NB4 (cell line): Measurements from ENCODE around the gene MTHFD1.

Experiments
- DNase-seq: peaks from one replicate; pipeline ENCODE4 v3.0.0; 2010; ENCODE audit warnings: low read depth
- H3K4me3 ChIP-seq: one replicate; pipeline ENCODE4 v1.5.1; 2011; ENCODE audit warnings: mild to moderate bottlenecking, low read depth, low read length, moderate library complexity
- CTCF ChIP-seq: IDR thresholded peaks from one replicate; pipeline ENCODE4 v1.5.1; 2012; ENCODE audit warnings: low read depth, low read length
- MAX ChIP-seq: IDR thresholded peaks from 2 replicates; pipeline ENCODE4 v1.6.1; 2011; ENCODE audit warnings: low read depth, low read length
- MYC ChIP-seq: IDR thresholded peaks from 2 replicates; pipeline ENCODE4 v1.6.1; 2011; ENCODE audit warnings: low read depth, low read length
- POLR2A ChIP-seq: IDR thresholded peaks from 2 replicates; pipeline ENCODE4 v1.6.1; 2011; ENCODE audit warnings: mild to moderate bottlenecking; ENCODE audit not compliant: insufficient read length; ENCODE audit errors: extremely low read depth

Gene MTHFD1

GRCh38 chr14:64504310-64504896, 116.2 kb downstream of the MTHFD1 start, which contains the start of gene ZBTB1:
TSS of gene ZBTB1 (plus strand) at chr14:64504770. CDS start at chr14:64521505, 16,735 bp downstream.
- DNase-seq, result peak; percentile 95

GRCh38 chr14:64504897-64505794, 117.0 kb downstream of the MTHFD1 start:
- TF ChIP-seq POLR2A, result no peak
- no peak for TF ChIP-seq CTCF
- TF ChIP-seq MYC, result no peak
- no peak for TF ChIP-seq MAX
- H3K4me3 ChIP-seq, result peak overlapping the region; percentile 75
- DNase-seq, result peak; percentile 90

More at GRCh38 chr14:64504310-64504896, 116.2 kb downstream of the MTHFD1 start, which contains the start of gene ZBTB1:
- no peak for TF ChIP-seq CTCF
- TF ChIP-seq MYC, result peak; percentile 8
- peak; percentile 59 for TF ChIP-seq POLR2A
- TF ChIP-seq MAX, result no peak
- peak within 1 kb of the TSS; percentile 75 for H3K4me3 ChIP-seq

GRCh38 chr14:64506721-64507120, 118.6 kb downstream of the MTHFD1 start:
- DNase-seq, result peak; percentile 21
- TF ChIP-seq POLR2A (no peak), MAX (no peak), MYC (no peak), CTCF (no peak)
- peak overlapping the region; percentile 14 for H3K4me3 ChIP-seq

- TF ChIP-seq CTCF, result no peak
- TF ChIP-seq MAX, result no peak
- TF ChIP-seq MYC, result no peak
- no peak for TF ChIP-seq POLR2A
- peak overlapping the region; percentile 16 for H3K4me3 ChIP-seq
- no peak for DNase-seq
These were observed 119.4 kb downstream of the MTHFD1 start for GRCh38 chr14:64507376-64508156.

GRCh38 chr14:64508215-64508776, 120.1 kb downstream of the MTHFD1 start:
- TF ChIP-seq POLR2A (no peak), CTCF (no peak), MYC (no peak)
- H3K4me3 ChIP-seq, result no peak overlapping the region
- peak; percentile 38 for DNase-seq
